ENCODE measurements around the gene OR9I1.

Gene OR9I1, protein sequence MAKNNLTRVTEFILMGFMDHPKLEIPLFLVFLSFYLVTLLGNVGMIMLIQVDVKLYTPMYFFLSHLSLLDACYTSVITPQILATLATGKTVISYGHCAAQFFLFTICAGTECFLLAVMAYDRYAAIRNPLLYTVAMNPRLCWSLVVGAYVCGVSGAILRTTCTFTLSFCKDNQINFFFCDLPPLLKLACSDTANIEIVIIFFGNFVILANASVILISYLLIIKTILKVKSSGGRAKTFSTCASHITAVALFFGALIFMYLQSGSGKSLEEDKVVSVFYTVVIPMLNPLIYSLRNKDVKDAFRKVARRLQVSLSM

GRCh38 chr11:58125469-58125868 is at the start of gene OR9I1:
TSS of gene OR9I1 (minus strand) at chr11:58125530. CDS start at chr11:58119444, 6,086 bp downstream.
- no peak for DNase-seq (ENCODE audit: low read depth in 2 of 2)

- DNase-seq (ENCODE audit: low read depth in 2 of 2) = no peak
These were observed 40.3 kb upstream of the OR9I1 start for GRCh38 chr11:58165504-58166106.

- no peak for DNase-seq (ENCODE audit: low read depth in 2 of 2)
These were observed 39.7 kb upstream of the OR9I1 start for GRCh38 chr11:58164990-58165389.

DNA sequence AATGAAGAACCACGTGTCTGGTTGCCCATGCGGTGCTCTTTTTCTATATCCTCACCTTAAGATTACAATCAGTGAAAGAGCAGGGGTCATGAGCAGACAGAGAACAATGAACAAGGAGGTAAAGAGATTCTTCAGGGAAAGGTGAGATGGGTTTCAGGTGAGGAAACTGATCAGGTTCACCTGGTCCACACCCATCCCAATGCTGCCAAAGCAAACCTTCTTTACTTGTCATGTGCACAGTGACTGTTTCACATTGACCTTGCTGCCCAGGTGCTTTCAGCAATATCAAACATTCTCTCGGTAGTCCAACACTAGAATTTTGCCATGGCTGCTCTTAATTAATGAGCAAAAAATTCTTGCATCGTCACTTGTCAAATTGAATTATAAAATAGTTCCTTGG is 39.1 kb upstream of the OR9I1 start:
- no peak for DNase-seq (ENCODE audit: low read depth in 2 of 2)

DNA sequence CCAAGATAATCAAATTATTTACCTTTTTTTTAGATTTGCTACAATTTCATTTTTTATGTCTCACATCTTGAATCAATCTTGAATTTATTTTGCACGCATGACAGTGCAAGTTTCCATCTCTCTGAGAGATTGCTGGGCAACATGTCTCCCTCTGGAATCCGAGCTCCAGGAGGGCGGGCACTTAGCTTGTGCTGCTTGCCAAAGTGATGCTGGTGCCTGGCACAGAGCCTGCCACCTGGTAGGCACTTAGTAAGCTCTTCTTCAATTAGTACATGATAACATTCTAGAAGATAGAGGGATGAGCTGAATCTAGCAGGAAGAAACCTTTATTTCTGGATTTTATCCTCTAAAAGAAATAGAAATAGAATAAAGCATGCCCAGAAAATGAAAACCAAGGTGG is 27.5 kb upstream of the OR9I1 start:
- no peak for DNase-seq (ENCODE audit: low read depth in 2 of 2)

GRCh38 chr11:58142761-58143160 is 17.4 kb upstream of the OR9I1 start:
- no peak for DNase-seq (ENCODE audit: low read depth in 2 of 2)

DNA sequence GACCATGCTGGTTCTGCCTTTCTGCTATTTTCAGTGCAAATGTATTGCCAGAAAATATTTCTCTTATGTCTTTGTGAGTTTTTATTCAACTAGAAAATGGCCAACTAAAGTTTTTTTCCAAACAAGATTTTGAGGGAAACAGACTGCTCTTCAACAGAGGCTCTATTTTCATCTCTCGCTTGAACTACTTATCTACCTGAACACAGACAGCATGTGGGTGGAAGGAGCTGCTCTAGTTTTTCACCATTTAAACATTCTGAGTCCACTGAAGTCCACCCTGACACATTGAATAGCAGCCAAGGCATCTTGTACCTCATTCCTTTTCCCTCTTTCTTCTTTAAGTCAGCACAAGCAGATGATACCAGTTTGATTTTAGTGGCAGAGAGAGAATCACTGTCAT is 9.8 kb upstream of the OR9I1 start:
- DNase-seq (ENCODE audit: low read depth in 2 of 2) = no peak

GRCh38 chr11:58134151-58134550 is 8.8 kb upstream of the OR9I1 start:
- no peak for DNase-seq (ENCODE audit: low read depth in 2 of 2)

- no peak for DNase-seq (ENCODE audit: low read depth in 2 of 2)
These were observed 8.2 kb upstream of the OR9I1 start for GRCh38 chr11:58133309-58134076.

GRCh38 chr11:58127350-58127749 is 2.0 kb upstream of the OR9I1 start:
- no peak for DNase-seq (ENCODE audit: low read depth in 2 of 2)

DNA sequence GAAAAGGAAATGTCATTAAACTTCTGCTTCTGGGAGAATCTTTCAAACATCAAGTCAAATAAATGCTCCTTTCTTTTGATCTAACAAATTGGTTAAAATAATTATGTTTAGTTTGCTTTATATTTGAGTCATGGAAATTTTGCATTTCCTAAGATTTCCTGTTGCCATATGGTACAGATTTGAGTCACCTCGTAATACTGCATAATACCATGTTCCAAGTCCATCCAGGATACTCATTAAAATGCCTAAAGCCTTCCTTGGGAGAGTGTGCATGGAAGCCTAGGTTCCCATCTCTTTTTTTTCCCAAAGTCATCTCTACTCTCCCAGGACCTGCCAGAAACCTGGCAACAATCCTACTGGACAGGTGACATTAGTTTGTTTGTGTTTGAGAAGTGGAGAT is 4.2 kb downstream of the OR9I1 start:
- DNase-seq (ENCODE audit: low read depth in 2 of 2) = no peak

DNA sequence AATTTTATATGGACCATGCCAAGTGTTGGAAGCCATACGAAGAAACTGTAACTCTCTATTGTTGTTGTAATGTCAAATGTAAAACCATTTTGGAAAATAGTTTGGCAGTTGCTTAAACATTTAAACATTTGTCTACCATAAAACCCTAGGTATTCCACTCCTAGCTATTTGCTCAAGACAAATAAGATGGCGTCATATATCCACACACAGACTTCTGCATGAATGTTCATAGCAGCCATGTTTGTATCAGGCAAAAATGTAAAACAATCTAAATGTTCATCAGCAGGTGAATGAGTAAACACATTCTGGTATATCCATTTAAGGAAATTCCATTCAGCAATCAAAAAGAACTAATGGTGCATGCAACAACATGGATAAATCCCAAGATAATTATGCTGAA is 27.9 kb downstream of the OR9I1 start:
- DNase-seq (ENCODE audit: low read depth in 2 of 2) = no peak

GRCh38 chr11:58086528-58086927 is 38.8 kb downstream of the OR9I1 start:
- no peak for DNase-seq (ENCODE audit: low read depth in 2 of 2)

GRCh38 chr11:58075781-58076180 is 49.5 kb downstream of the OR9I1 start:
- DNase-seq (ENCODE audit: low read depth in 2 of 2) = no peak

GRCh38 chr11:58070585-58070984 is 54.7 kb downstream of the OR9I1 start:
- no peak for DNase-seq (ENCODE audit: low read depth in 2 of 2)

DNA sequence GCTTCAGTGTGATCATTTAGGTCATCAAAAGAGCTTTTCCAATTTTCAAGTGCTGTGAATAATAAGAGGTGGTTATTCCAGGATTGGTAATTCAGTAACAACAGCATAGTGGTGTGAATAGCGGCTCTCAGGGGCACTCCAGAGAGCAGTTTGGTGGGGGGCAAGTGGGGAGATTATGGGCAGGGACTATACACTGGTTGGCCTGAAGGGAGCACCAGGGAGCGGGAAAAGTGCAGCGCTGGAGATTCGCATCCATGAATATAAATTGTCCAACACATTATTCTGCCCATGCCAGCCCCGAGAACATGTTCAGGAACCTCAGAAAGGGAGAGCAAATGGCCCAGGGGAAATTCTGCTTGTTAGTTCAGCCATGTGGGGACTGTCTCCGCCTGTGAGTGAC is 56.7 kb downstream of the OR9I1 start:
- DNase-seq (ENCODE audit: low read depth in 2 of 2) = no peak

DNA sequence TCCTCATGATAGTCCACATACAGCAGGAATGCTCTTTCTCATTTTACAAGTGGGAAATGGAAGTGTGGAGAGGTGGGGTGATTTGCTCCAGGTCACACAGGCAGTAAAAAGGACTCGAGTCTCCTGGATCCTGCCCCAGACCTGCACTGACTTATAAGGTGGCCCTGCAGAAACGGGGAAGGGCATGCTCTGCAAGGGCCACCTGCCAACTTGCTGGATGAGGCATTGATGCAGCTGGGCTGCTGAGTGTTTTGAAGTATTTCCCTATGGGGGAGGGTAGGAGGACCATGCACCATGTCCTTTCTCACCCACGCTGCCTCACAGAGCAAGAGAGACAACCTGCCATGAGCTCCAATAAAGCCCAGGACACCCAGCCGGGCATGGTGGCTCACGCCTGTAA is 57.6 kb downstream of the OR9I1 start:
- no peak for DNase-seq (ENCODE audit: low read depth in 2 of 2)
